ENCODE results near the gene UBR2. TPM values are rescaled to one million over a fixed set of nuclear protein-coding genes. Genes with fewer than 3 reads are reported as not detected.

Gene UBR2
- total and polyA plus RNA-seq, 2 experiments from 2014 or later: 10.9 to 22.6 TPM

DNA sequence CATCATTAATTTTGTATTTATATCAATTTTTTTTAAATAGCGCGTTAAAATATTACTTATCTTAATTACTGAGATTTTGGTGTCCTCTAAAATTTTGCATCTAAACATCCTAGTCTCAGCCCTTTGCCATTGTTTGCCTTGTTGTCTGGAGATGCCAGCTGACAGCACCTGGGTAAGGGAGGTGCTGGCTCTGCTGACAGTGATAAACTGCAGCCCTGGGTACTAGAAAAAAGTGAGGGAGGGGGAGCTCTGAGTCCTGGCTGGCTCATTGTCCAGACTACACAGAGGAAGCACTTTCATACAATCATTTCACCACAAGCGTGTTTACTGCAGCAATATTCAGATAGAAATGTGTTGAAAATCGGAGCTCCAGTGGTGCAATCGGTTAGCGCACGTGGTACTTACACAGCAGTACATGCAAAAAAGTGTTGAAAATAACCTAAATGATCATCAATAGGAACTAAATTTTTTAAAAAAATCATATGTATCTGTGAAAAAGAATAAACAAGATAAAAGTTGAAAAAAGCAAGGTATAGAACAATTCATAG, 18.5 kb upstream of the UBR2 start:
- Histone ChIP-seq H3K27me3 (no peaks in the 10 kb centered on the region), H3K4me3 (no peak overlapping the region)
- TF ChIP-seq, protein P1, sequence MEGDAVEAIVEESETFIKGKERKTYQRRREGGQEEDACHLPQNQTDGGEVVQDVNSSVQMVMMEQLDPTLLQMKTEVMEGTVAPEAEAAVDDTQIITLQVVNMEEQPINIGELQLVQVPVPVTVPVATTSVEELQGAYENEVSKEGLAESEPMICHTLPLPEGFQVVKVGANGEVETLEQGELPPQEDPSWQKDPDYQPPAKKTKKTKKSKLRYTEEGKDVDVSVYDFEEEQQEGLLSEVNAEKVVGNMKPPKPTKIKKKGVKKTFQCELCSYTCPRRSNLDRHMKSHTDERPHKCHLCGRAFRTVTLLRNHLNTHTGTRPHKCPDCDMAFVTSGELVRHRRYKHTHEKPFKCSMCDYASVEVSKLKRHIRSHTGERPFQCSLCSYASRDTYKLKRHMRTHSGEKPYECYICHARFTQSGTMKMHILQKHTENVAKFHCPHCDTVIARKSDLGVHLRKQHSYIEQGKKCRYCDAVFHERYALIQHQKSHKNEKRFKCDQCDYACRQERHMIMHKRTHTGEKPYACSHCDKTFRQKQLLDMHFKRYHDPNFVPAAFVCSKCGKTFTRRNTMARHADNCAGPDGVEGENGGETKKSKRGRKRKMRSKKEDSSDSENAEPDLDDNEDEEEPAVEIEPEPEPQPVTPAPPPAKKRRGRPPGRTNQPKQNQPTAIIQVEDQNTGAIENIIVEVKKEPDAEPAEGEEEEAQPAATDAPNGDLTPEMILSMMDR (IDR thresholded peaks at IDR 0.05; ENCODE audit: low read depth, low read length): no peak

DNA sequence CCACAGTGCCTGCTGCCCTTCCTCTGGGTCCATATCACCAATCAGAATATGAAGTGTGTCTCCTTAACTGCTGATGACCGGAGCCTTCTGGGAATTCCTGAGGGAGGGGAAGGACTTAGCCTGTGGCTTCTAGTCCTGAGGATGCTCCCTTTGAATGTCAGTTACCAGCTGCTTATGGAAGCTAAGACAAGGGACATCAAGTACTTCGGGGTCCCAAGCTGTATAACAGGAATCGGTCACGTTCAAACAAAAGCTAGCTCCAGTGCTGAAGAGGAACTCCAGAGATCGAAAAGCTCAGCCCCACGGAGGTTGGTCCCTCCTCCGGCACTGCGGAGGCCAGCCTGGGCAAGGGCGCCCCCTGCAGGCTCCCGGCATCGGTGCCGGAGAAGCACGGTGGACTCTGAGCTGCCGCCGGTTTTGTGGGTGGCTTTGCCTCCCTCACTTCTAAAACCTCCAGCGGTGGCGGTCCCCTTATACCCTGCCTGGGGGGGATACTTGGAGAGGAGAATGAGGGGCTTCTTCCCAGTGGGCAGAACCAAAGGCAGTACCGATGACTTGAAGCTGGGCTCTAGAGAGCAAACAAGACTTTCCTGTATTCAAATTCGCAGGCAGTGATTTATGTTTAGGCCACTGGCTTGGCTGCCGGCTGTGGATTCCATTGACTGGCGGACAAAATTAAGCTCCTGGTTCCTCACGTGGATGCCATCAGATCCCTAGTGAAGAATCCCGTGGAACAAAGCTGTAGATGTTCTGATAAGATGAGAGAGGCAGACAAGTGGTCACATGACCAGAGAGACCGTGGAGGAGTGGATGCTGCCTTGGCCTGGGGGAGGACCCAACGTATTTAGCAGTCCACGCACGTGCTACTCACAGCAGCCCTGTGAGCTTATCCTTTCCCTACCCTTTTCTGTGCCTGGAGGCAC, 16.2 kb upstream of the UBR2 start:
- TF ChIP-seq, protein P1 (IDR thresholded peaks at IDR 0.05; ENCODE audit: low read depth, low read length): peak; percentile 99

More for the DNA sequence above, 18.5 kb upstream of the UBR2 start:
- no peaks in the 10 kb centered on the region for H3K9me3 ChIP-seq (ENCODE audit: low read depth)
- H3K36me3 ChIP-seq: no peaks in the 10 kb centered on the region
- no peak overlapping the region for H3K27ac ChIP-seq
- DNase-seq (ENCODE audit: low read depth in 1 of 2, low spot score in 1 of 2): peak in 1 of 2 donors; percentile 62
- no peaks in the 10 kb centered on the region for H3K4me1 ChIP-seq (ENCODE audit: low read depth)

DNA sequence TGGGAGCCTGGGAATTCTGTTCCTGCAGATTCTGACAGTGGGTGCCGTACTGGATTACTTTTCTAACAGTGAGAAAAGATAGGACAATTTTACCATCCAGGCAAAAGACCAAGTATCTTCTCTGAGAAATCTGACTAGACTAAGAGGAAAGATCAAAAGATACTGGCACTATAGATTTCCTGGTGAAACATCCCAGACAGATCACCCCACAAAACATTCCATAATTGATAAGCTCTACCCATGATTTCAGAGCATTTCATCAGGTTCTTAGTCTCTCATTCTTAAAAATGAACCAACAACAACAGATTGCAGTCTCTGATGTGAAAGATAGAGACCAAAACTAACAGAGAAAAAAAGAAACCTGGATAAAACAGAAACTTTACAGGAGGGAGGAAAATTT, 13.6 kb upstream of the UBR2 start:
- TF ChIP-seq, protein P1 (IDR thresholded peaks at IDR 0.05; ENCODE audit: low read depth, low read length): no peak
- H3K4me3 ChIP-seq: no peak overlapping the region
- no peaks in the 10 kb centered on the region for H3K36me3 ChIP-seq
- no peaks in the 10 kb centered on the region for H3K27me3 ChIP-seq
- DNase-seq (ENCODE audit: low read depth in 1 of 2, low spot score in 1 of 2): peak in 1 of 2 donors; percentile 25
- H3K9me3 ChIP-seq (ENCODE audit: low read depth): no peaks in the 10 kb centered on the region
- H3K4me1 ChIP-seq (ENCODE audit: low read depth): no peaks in the 10 kb centered on the region
- H3K27ac ChIP-seq: no peak overlapping the region

More for the DNA sequence above, 16.2 kb upstream of the UBR2 start:
- Histone ChIP-seq H3K4me1 (ENCODE audit: low read depth) (no peaks in the 10 kb centered on the region), H3K27ac (peak overlapping the region; percentile 23), H3K4me3 (peak overlapping the region; percentile 33), H3K27me3 (no peaks in the 10 kb centered on the region), H3K36me3 (no peaks in the 10 kb centered on the region), H3K9me3 (ENCODE audit: low read depth) (no peaks in the 10 kb centered on the region)
- peak; percentile 85 to 90 for DNase-seq (ENCODE audit: low read depth in 1 of 2, low spot score in 1 of 2)

DNA sequence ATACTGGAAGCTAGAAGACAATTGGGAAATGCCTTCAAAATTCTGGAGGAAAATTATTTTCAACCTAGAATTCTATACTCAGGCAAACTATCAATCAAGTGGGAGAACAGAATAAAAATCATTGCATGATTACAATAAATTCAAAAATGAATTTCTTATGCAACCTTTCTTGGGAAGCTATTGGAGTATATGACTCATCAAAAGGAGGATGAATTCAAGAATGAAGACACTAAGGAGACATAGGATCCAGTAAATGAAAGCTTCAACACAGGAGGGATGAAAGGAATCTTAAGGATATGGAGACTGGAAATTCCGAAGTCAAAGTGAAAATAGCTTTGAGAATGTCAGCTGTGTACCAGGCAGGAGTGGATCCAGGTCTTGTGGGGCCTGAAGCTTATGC, 12.6 kb upstream of the UBR2 start:
- H3K27me3 ChIP-seq: no peaks in the 10 kb centered on the region
- TF ChIP-seq, protein P1 (IDR thresholded peaks at IDR 0.05; ENCODE audit: low read depth, low read length): no peak
- H3K4me1 ChIP-seq (ENCODE audit: low read depth): no peaks in the 10 kb centered on the region
- no peaks in the 10 kb centered on the region for H3K36me3 ChIP-seq
- H3K9me3 ChIP-seq (ENCODE audit: low read depth): no peaks in the 10 kb centered on the region
- DNase-seq (ENCODE audit: low read depth in 1 of 2, low spot score in 1 of 2): peak in 1 of 2 donors; percentile 29
- no peak overlapping the region for H3K27ac ChIP-seq
- no peak overlapping the region for H3K4me3 ChIP-seq

DNA sequence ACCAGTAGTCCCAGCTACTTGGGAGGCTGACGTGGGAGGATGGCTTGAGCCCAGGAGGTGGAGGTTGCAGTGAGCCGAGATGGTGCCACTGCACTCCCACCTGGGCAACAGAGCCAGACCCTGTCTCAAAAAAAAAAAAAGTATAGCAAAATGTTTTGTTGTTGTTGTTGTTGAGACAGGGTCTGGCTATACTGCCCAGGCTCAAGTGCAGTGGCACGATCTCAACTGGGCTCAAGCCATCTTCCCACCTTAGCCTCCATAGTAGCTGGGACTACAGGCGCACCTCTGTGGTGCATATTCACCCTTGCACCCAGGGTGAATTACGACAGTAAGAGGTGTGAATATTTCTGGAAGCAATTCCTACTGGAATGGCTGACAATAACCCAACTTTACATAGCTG, 11.4 kb upstream of the UBR2 start:
- no peaks in the 10 kb centered on the region for H3K27me3 ChIP-seq
- H3K4me3 ChIP-seq: no peak overlapping the region
- DNase-seq (ENCODE audit: low read depth in 1 of 2, low spot score in 1 of 2): no peak
- H3K27ac ChIP-seq: no peak overlapping the region
- no peaks in the 10 kb centered on the region for H3K36me3 ChIP-seq
- TF ChIP-seq, protein P1 (IDR thresholded peaks at IDR 0.05; ENCODE audit: low read depth, low read length): no peak
- H3K4me1 ChIP-seq (ENCODE audit: low read depth): no peaks in the 10 kb centered on the region
- no peaks in the 10 kb centered on the region for H3K9me3 ChIP-seq (ENCODE audit: low read depth)
